Hematopoietic multipotent progenitor cell treated with erythropoietin and hydrocortisone succinate and interleukin-3 and kit ligand, for 8 days (in vitro differentiated cells): ENCODE results near the gene GPHN.

Experiments
- DNase-seq: peaks from one replicate; pipeline ENCODE4 v3.0.0-alpha.2; 2015

GPHN gene

GRCh38 chr14:67173719-67174118, 665.8 kb downstream of the GPHN start:
- DNase-seq: no peak

DNA sequence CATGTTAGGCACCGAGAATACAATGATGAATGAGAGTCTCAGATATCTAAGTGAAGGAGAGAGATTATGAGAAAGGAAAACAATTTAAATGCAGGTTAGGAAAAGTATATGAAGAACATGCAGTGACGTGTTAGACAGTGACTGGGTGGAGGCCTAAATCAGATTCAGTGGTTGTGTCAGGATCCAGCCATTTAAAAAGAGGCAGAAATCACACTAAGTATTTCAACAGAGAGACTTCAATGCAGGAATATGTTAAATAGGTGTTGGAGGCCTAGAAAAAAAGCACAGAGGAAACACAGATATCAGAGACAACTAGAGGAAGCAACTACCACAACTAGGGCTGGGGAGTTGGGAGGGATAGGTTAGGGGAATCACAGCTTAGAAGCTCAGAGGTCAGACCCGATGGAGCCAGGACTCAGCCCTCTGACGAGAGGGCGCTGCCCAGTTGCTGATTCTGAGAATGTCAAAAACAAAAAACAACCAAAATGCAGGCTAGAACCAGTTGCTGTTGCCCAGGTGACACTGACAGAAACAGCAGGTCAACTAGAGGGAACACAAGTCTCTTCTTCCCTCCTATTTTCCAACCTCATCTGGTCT, 678.3 kb downstream of the GPHN start:
- DNase-seq: no peak

DNA sequence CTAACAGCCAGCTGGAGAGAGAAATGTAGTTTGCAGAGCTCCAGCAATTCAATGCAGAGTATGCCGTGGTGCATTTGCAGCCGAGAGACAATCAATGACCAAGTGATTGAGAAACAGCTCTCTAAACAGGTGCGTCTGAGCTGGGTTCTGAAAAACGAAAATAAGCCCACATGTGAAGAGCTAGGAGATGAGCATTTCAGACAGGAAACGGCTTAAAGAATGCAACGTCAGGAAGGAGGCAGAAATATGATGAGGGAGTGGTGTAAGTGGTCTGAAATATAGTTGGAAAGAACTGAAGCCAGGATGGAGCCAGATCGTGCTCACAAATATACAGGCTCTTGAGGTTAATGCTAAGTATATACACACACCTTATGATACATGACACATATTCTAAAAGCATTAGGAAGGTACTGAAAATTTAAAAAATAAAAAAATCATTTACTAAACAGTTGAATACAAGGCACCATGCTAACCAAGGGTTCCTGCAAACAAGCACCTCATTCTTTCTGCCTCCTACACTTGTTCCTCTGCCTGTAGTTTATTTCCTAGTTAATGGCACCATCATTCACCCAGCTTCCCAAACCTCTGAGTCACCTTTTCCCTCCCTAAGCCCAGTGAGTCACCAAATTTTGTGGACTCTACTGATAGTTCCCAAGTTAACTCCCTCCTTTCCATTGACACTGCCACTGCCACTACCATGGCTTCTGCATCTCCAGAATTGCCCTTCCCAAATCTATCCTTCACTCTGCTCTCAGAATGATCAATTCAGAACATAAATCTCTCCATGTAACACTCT, 679.0 kb downstream of the GPHN start:
- DNase-seq: no peak

DNA sequence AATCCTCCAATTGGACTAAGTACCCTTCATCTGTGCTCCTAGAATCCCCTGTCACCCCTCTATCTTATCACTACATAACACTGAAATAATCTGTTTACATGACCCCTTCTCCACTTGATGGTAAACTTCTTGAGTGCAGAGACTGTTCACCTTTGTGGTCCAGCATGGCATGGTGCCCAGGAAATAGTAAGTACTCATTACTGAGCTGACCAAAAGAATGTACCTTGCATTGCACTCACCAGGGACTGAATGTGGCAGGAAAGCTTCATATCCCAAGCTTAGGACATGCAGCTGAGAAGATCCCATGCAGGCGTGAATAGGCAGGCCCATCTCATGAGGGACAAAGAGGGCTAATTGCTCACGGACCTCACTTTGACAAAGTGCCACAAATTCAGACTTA, 679.9 kb downstream of the GPHN start:
- no peak for DNase-seq

DNA sequence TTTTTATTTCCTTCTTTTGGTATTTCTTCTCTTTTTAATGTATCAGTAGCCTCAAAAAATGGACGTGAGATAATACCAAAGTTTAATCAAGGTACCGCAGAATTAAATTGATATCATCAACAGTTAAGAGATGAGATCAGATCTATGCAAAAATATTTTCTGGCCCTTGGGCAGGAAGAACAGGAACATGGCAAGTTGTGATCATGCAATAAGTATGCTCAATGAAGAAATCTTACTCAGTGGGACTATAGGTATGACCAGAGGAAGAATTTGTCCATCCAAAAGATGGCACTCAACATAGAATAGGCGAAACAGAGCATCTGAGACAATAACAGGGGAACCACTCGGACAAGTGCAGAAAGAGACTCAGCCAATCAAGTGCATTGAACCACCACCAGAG, 680.4 kb downstream of the GPHN start:
- no peak for DNase-seq

GRCh38 chr14:67191768-67192290, 683.9 kb downstream of the GPHN start:
- DNase-seq: no peak

DNA sequence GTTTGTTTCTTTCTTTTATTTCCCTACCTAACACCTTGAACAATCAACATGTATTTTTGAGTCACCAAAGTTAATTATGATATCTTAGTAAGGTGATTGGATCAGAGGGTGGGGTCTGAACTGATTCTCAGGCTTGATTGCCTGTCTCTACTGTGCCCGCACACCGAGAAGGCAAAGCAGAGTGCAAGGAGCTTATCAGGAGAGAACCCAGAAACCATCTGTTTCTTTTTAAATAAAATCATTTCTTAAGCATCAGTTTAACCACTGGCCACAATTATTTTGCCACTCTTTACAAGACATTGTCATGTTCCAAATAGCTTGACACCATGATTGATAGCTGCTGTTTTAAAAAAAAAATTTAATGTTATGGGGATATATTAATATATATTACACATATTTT, 684.4 kb downstream of the GPHN start:
- peak; percentile 23 for DNase-seq

DNA sequence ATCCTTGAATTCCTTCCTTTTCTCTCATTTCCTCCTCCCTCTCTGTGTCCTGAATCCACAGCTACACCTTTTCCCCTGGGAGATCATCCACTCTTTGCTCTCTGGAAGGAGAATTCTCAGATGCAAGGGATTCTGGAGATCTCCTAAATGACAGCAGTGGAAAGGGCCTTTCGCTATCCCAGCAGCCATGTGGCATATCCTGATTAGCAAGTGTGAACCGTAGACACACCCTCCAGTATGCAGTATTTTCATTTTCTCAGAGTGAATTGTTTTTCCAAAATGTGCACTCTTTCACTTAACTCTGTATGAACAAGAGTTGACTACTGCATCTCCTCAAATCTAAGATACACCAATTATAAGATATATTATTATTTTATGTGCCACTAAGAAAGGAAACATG, 687.3 kb downstream of the GPHN start:
- DNase-seq: no peak

- DNase-seq: no peak
Observed at GRCh38 chr14:67199016-67199415, 691.1 kb downstream of the GPHN start.

GRCh38 chr14:67207810-67208209, 699.9 kb downstream of the GPHN start:
- no peak for DNase-seq

DNA sequence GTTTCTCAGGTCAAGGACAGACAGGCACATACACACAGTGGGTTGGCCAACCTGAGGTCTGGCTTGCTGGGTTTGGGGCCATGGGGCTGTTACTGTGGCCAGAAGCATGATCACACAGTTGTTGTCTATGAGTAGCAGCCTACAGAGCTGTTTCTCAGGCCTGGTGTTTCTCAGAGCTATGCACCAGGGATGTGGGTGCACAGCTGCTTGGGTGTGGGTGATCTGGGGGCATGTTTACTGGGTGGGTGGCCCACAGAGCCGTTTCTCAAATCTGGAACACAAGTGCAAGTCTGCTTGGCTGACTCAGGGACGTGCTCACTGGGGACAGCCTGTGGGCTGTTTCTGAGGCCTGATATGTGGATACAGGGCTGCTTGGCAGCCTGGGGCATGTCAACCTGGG, 710.2 kb downstream of the GPHN start:
- no peak for DNase-seq

- DNase-seq: no peak
Observed at GRCh38 chr14:67221248-67221981, 713.5 kb downstream of the GPHN start.

DNA sequence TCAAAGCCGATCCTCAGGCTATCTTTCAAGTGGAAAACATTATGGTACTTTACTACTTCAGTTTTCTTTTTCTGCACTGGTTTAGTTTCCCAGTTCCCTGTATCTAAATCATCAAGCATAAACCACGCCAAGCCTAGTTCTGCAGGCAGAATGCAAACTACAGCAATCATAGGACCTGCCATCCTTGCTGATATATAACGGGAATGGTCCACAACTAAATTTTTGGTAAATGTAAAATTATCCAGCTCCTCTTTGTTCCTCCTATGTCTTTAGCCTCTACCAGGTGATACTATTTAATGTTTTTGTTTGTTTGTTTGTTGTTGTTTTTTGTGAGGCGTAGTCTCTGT, 714.0 kb downstream of the GPHN start:
- DNase-seq: no peak

- no peak for DNase-seq
Observed at GRCh38 chr14:67225523-67225922, 717.6 kb downstream of the GPHN start.

GRCh38 chr14:67228325-67228984, 720.5 kb downstream of the GPHN start:
- no peak for DNase-seq
